Aorta (tissue), 5 donors: Measurements from ENCODE around the gene VWA2. TPM values are rescaled to one million over a fixed set of nuclear protein-coding genes. Genes with fewer than 3 reads are reported as not detected.

Experiments used
- ATAC-seq: fragments of 200-7000 bp; cut with Tn5 transposase; one replicate; pipeline ENCODE4 v1.9.1; 2022; ENCODE audit warnings: moderate library complexity; ENCODE audit not compliant: low FRiP score
- DNase-seq, 2 donors: peaks; one replicate each; pipeline ENCODE4 v3.0.0-alpha.2; 2020
- H3K27ac ChIP-seq, 2 donors: one replicate each; pipeline ENCODE4 v1.5.1; 2013; ENCODE audit warnings: low read length in 2 of 2, mild to moderate bottlenecking in 2 of 2, moderate library complexity in 2 of 2, control low read depth in 1 of 2, inconsistent platforms in 1 of 2, low read depth in 1 of 2
- H3K27me3 ChIP-seq, 2 donors: one replicate each; pipeline ENCODE4 v1.6.1; 2013; ENCODE audit warnings: control low read depth in 1 of 2, low read length in 1 of 2, mild to moderate bottlenecking in 1 of 2, moderate library complexity in 1 of 2; ENCODE audit not compliant: insufficient read depth in 2 of 2, control insufficient read depth in 1 of 2
- H3K36me3 ChIP-seq, 2 donors: one replicate each; pipeline ENCODE4 v1.6.1; 2013; ENCODE audit warnings: control low read depth in 1 of 2, low read length in 1 of 2, mild to moderate bottlenecking in 1 of 2; ENCODE audit not compliant: insufficient read depth in 2 of 2, control insufficient read depth in 1 of 2
- H3K4me1 ChIP-seq, 2 donors: one replicate each; pipeline ENCODE4 v1.6.1; 2013; ENCODE audit warnings: low read length in 2 of 2, control low read depth in 1 of 2, mild to moderate bottlenecking in 1 of 2, moderate library complexity in 1 of 2; ENCODE audit not compliant: insufficient read depth in 2 of 2, control insufficient read depth in 1 of 2
- H3K4me3 ChIP-seq, 2 donors: one replicate each; pipeline ENCODE4 v1.5.1; 2013; ENCODE audit warnings: low read length in 2 of 2, control low read depth in 1 of 2, mild to moderate bottlenecking in 1 of 2
- H3K9me3 ChIP-seq: one replicate; pipeline ENCODE4 v1.6.1; 2013; ENCODE audit warnings: mild to moderate bottlenecking, low read length; ENCODE audit not compliant: control insufficient read depth
- WGBS, 2 donors: extraction: QIAGEN DNeasy Blood & Tissue Kit; methylation state at CpG; one replicate each; pipeline ENCODE4 v1.1.7; 2013; 5-methylcytosine and 5-hydroxymethylcytosine counted together
- intact Hi-C, 2 donors: fragments of 100-400 bp; cut with DNase I; formaldehyde crosslinking; loops; one replicate each; pipeline versions ENCODE4 v1.14.2 to v1.15.0; 2022
- polyA plus RNA-seq, 2 donors: library from polyadenylated mRNA; stranded (reverse); fragments of 200-250 nt; gene quantifications; one replicate each; pipeline ENCODE4 v1.2.3, GENCODE V29; 2013
- total RNA-seq, 2 donors: library from RNA; stranded (reverse); fragmentation: NEBNext Ultra II Directional; extraction: Animal tissue kit (Norgen Biotek cat#: 25700); gene quantifications; one replicate each; pipeline ENCODE4 v1.2.1, GENCODE V29; 2021
- donor health status: healthy with polysubstance abuse.
- donor health status: Bipolar disorder and iron deficiency.
- donor health status: DM: no; HTN: no; CAD: no.
- donor health status: DM: no; HTN: no; CAD: no.
- donor health status: DM: yes; HTN: yes; CAD: no.

The VWA2 gene
- total and polyA plus RNA-seq, 4 donors, result 0.13 to 0.45 TPM; not detected in 2

GRCh38 chr10:114283091-114283490, 44.0 kb downstream of the VWA2 start:
- no peak for DNase-seq
- H3K27me3 ChIP-seq, result no peaks in the 10 kb centered on the region
- WGBS, 2 donors, result 92 to 95% methylated on average over 10 of the region's 10 CpGs
- H3K36me3 ChIP-seq, result no peaks in the 10 kb centered on the region
- no peak overlapping the region for H3K4me3 ChIP-seq
- no peak for ATAC-seq
- H3K27ac ChIP-seq, result no peak overlapping the region
- no peaks in the 10 kb centered on the region for H3K4me1 ChIP-seq
- intact Hi-C loops, result no loop called here
- no peaks in the 10 kb centered on the region for H3K9me3 ChIP-seq

GRCh38 chr10:114283535-114284234, 44.6 kb downstream of the VWA2 start:
- Histone ChIP-seq H3K27ac (no peak overlapping the region), H3K4me3 (no peak overlapping the region), H3K36me3 (no peaks in the 10 kb centered on the region), H3K27me3 (no peaks in the 10 kb centered on the region), H3K4me1 (no peaks in the 10 kb centered on the region), H3K9me3 (no peaks in the 10 kb centered on the region)
- DNase-seq, result no peak
- 91% methylated on average over 6 of the region's 6 CpGs for WGBS, 2 donors
- ATAC-seq, result no peak
- intact Hi-C loops, result no loop called here

GRCh38 chr10:114284346-114285071, 45.5 kb downstream of the VWA2 start:
- DNase-seq (peak in 1 of 2 donors; percentile 55), ATAC-seq (no peak)
- intact Hi-C loops, result no loop called here
- Histone ChIP-seq H3K4me3 (no peak overlapping the region), H3K9me3 (no peaks in the 10 kb centered on the region), H3K36me3 (no peaks in the 10 kb centered on the region), H3K27me3 (no peaks in the 10 kb centered on the region), H3K4me1 (no peaks in the 10 kb centered on the region), H3K27ac (no peak overlapping the region)
- 88 to 90% methylated on average over 13 of the region's 13 CpGs for WGBS, 2 donors

GRCh38 chr10:114285961-114286441, 46.9 kb downstream of the VWA2 start:
- Histone ChIP-seq H3K27me3 (no peaks in the 10 kb centered on the region), H3K36me3 (no peaks in the 10 kb centered on the region), H3K4me3 (no peak overlapping the region), H3K9me3 (no peaks in the 10 kb centered on the region), H3K4me1 (no peaks in the 10 kb centered on the region), H3K27ac (no peak overlapping the region)
- WGBS, 2 donors, result 82 to 89% methylated on average over 31 of the region's 31 CpGs
- DNase-seq (peak in 1 of 2 donors; percentile 70), ATAC-seq (no peak)
- intact Hi-C loops, result no loop called here

- 56 to 59% methylated on average over 8 of the region's 8 CpGs for WGBS, 2 donors
- ATAC-seq, result no peak
Observed at GRCh38 chr10:114286921-114287320, 47.9 kb downstream of the VWA2 start.

GRCh38 chr10:114288424-114289095, 49.5 kb downstream of the VWA2 start:
- intact Hi-C loops, result no loop called here
- Histone ChIP-seq H3K9me3 (no peaks in the 10 kb centered on the region), H3K4me1 (no peaks in the 10 kb centered on the region), H3K4me3 (no peak overlapping the region), H3K27ac (no peak overlapping the region), H3K27me3 (no peaks in the 10 kb centered on the region), H3K36me3 (no peaks in the 10 kb centered on the region)
- 87 to 89% methylated on average over 11 of the region's 11 CpGs for WGBS, 2 donors
- peak in 1 of 2 donors; percentile 47 for DNase-seq
- ATAC-seq, result no peak

More at GRCh38 chr10:114286921-114287320, 47.9 kb downstream of the VWA2 start:
- peak in 1 of 2 donors; percentile 22 for DNase-seq
- Histone ChIP-seq H3K9me3 (no peaks in the 10 kb centered on the region), H3K27ac (no peak overlapping the region), H3K36me3 (no peaks in the 10 kb centered on the region), H3K27me3 (no peaks in the 10 kb centered on the region), H3K4me1 (no peaks in the 10 kb centered on the region), H3K4me3 (no peak overlapping the region)
- intact Hi-C loops, result no loop called here

GRCh38 chr10:114289096-114289436, 50.0 kb downstream of the VWA2 start:
- Histone ChIP-seq H3K9me3 (no peaks in the 10 kb centered on the region), H3K4me1 (no peaks in the 10 kb centered on the region), H3K4me3 (no peak overlapping the region), H3K27me3 (no peaks in the 10 kb centered on the region), H3K36me3 (no peaks in the 10 kb centered on the region), H3K27ac (no peak overlapping the region)
- DNase-seq (peak in 1 of 2 donors; percentile 70), ATAC-seq (peak; percentile 11)
- intact Hi-C loops, result no loop called here
- 95 to 97% methylated on average over 14 to 16 of the region's 16 CpGs for WGBS, 2 donors

- H3K27me3 ChIP-seq, result no peaks in the 10 kb centered on the region
- H3K4me3 ChIP-seq, result no peak overlapping the region
- H3K9me3 ChIP-seq, result no peaks in the 10 kb centered on the region
- peak in 1 of 2 donors; percentile 69 for DNase-seq
- no peak overlapping the region for H3K27ac ChIP-seq
- H3K4me1 ChIP-seq, result no peaks in the 10 kb centered on the region
- WGBS, 2 donors, result 96 to 97% methylated on average over 10 of the region's 10 CpGs
- ATAC-seq, result no peak
- intact Hi-C loops, result no loop called here
- H3K36me3 ChIP-seq, result no peaks in the 10 kb centered on the region
Observed at GRCh38 chr10:114290038-114290437, 51.0 kb downstream of the VWA2 start.
